SK-N-SH treated with all-trans-retinoic acid at 6 μM for 48 hours (cell line): Measurements from ENCODE around the gene WDR90.

ENCODE experiments used
- ATAC-seq: fragments of 200-7000 bp; cut with Tn5 transposase; 3 replicates; pipeline ENCODE4 v1.9.1; 2020; ENCODE audit warnings: mild to moderate bottlenecking, moderate library complexity
- ARNTL ChIP-seq: fragments of 450-650 bp; formaldehyde crosslinking; IDR thresholded peaks from 2 replicates; pipeline ENCODE4 v1.5.0; 2020; ENCODE audit warnings: low read depth, mild to moderate bottlenecking, moderate library complexity, borderline replicate concordance
- BACH2 ChIP-seq: fragments of 250-450 bp; sonication (Bioruptor Pico); IDR thresholded peaks from 2 replicates; pipeline ENCODE4 v1.9.0; 2021; ENCODE audit warnings: mild to moderate bottlenecking, borderline replicate concordance
- CREB5 ChIP-seq: fragments of 250-450 bp; sonication (Bioruptor Pico); IDR thresholded peaks from 2 replicates; pipeline ENCODE4 v1.5.1; 2020; ENCODE audit warnings: low read depth, mild to moderate bottlenecking, moderate library complexity
- CSRNP3 ChIP-seq: fragments of 250-450 bp; sonication (Bioruptor Pico); IDR thresholded peaks from 2 replicates; pipeline ENCODE4 v1.5.1; 2021; ENCODE audit warnings: mild to moderate bottlenecking, moderate library complexity
- ESRRG ChIP-seq: fragments of 250-450 bp; sonication (Bioruptor Pico); IDR thresholded peaks from 2 replicates; pipeline ENCODE4 v1.6.1; 2021; ENCODE audit warnings: mild to moderate bottlenecking
- GLIS3 ChIP-seq: fragments of 250-450 bp; sonication (Bioruptor Pico); IDR thresholded peaks from 2 replicates; pipeline ENCODE4 v1.5.0; 2020; ENCODE audit warnings: mild to moderate bottlenecking, moderate library complexity
- ISL1 ChIP-seq: fragments of 250-450 bp; sonication (Bioruptor Pico); IDR thresholded peaks from 2 replicates; pipeline ENCODE4 v2.1.2; 2022; ENCODE audit warnings: mild to moderate bottlenecking, moderate library complexity
- PATZ1 ChIP-seq: fragments of 250-450 bp; sonication (Bioruptor Pico); IDR thresholded peaks from 2 replicates; pipeline ENCODE4 v1.8.0; 2020; ENCODE audit warnings: mild to moderate bottlenecking, moderate library complexity, borderline replicate concordance
- POU6F1 ChIP-seq: fragments of 250-450 bp; sonication (Bioruptor Pico); IDR thresholded peaks from 2 replicates; pipeline ENCODE4 v1.8.0; 2021; ENCODE audit warnings: low read depth, mild to moderate bottlenecking, moderate library complexity, borderline replicate concordance
- PPARA ChIP-seq: fragments of 250-450 bp; sonication (Bioruptor Pico); IDR thresholded peaks from 2 replicates; pipeline ENCODE4 v1.5.0; 2020; ENCODE audit warnings: mild to moderate bottlenecking, borderline replicate concordance
- RARB ChIP-seq: fragments of 250-450 bp; sonication (Bioruptor Pico); IDR thresholded peaks from 2 replicates; pipeline ENCODE4 v1.8.0; 2021; ENCODE audit warnings: mild to moderate bottlenecking, moderate library complexity
- SNAI2 ChIP-seq: fragments of 250-450 bp; sonication (Bioruptor Pico); IDR thresholded peaks from 2 replicates; pipeline ENCODE4 v1.5.0; 2020; ENCODE audit warnings: mild to moderate bottlenecking, moderate library complexity
- TCF4 ChIP-seq: fragments of 250-450 bp; sonication (Bioruptor Pico); IDR thresholded peaks from 2 replicates; pipeline ENCODE4 v1.8.0; 2021; ENCODE audit warnings: mild to moderate bottlenecking, moderate library complexity, borderline replicate concordance
- TOX ChIP-seq: fragments of 250-450 bp; sonication (Bioruptor Pico); IDR thresholded peaks from 2 replicates; pipeline ENCODE4 v1.8.0; 2021; ENCODE audit warnings: mild to moderate bottlenecking, moderate library complexity, borderline replicate concordance
- TSHZ2 ChIP-seq: fragments of 250-450 bp; sonication (Bioruptor Pico); IDR thresholded peaks from 2 replicates; pipeline ENCODE4 v1.5.0; 2020; ENCODE audit warnings: mild to moderate bottlenecking, moderate library complexity
- ZC3H10 ChIP-seq: fragments of 250-450 bp; sonication (Bioruptor Pico); IDR thresholded peaks from 2 replicates; pipeline ENCODE4 v1.5.1; 2021; ENCODE audit warnings: mild to moderate bottlenecking, moderate library complexity
- ZFP3 ChIP-seq: fragments of 250-450 bp; sonication (Bioruptor Pico); IDR thresholded peaks from 2 replicates; pipeline ENCODE4 v1.5.0; 2020; ENCODE audit warnings: mild to moderate bottlenecking, moderate library complexity
- ZFP30 ChIP-seq: fragments of 450-650 bp; formaldehyde crosslinking; IDR thresholded peaks from 2 replicates; pipeline ENCODE4 v1.5.0; 2022; ENCODE audit warnings: mild to moderate bottlenecking, moderate library complexity
- ZNF565 ChIP-seq: fragments of 450-650 bp; formaldehyde crosslinking; conservative IDR thresholded peaks from 2 replicates; pipeline ENCODE4 v1.5.0; 2020; ENCODE audit warnings: low read depth, mild to moderate bottlenecking, moderate library complexity
- ZNF8 ChIP-seq: fragments of 450-650 bp; formaldehyde crosslinking; IDR thresholded peaks from 2 replicates; pipeline ENCODE4 v1.5.0; 2020; ENCODE audit warnings: mild to moderate bottlenecking, moderate library complexity

WDR90 gene

GRCh38 chr16:658679-659571, 9.8 kb downstream of the WDR90 start (continued):
- no peak for TF ChIP-seq POU6F1 (CRISPR knock-in tag)

GRCh38 chr16:659618-660017, 10.5 kb downstream of the WDR90 start:
- TF ChIP-seq ZFP3 (CRISPR knock-in tag) (no peak), SNAI2 (CRISPR knock-in tag) (no peak), TCF4 (no peak), ISL1 (no peak), CSRNP3 (CRISPR knock-in tag) (no peak), TOX (no peak), ZFP30 (no peak), ESRRG (no peak), ZC3H10 (CRISPR knock-in tag) (no peak), ARNTL (CRISPR knock-in tag) (no peak), RARB (CRISPR knock-in tag) (no peak), TSHZ2 (CRISPR knock-in tag) (no peak), POU6F1 (CRISPR knock-in tag) (no peak), ZNF8 (CRISPR knock-in tag) (no peak), CREB5 (CRISPR knock-in tag) (no peak), PPARA (CRISPR knock-in tag) (no peak), PATZ1 (no peak), BACH2 (no peak)

GRCh38 chr16:660132-660458, 10.9 kb downstream of the WDR90 start:
- ATAC-seq: peak; percentile 3; the same call in 1 of the 3 replicates
- TF ChIP-seq CSRNP3 (CRISPR knock-in tag) (no peak), ZNF565 (CRISPR knock-in tag) (no peak), CREB5 (CRISPR knock-in tag) (no peak), ISL1 (no peak), GLIS3 (no peak), TCF4 (no peak), PATZ1 (no peak), PPARA (CRISPR knock-in tag) (no peak), ARNTL (CRISPR knock-in tag) (no peak), ZC3H10 (CRISPR knock-in tag) (no peak)

More at GRCh38 chr16:659618-660017, 10.5 kb downstream of the WDR90 start:
- ATAC-seq: no peak
